Non-pigmented ciliary epithelial cell (primary cell): ENCODE data around the gene ONECUT3.
"Not testable (repeated sequence)": the region's sequence is repeated elsewhere in the genome, so short reads cannot be mapped to it uniquely, and the experiment has no call there.

Experiments
- DNase-seq: peaks from one replicate; pipeline ENCODE4 v3.0.0-alpha.2; 2010; ENCODE audit warnings: low read depth

The ONECUT3 gene

GRCh38 chr19:1755467-1756171 is 2.3 kb downstream of the ONECUT3 start:
- no peak for DNase-seq

- no peak for DNase-seq
Measured at GRCh38 chr19:1756264-1756663, 3.0 kb downstream of the ONECUT3 start.

- DNase-seq = no peak
Measured at GRCh38 chr19:1756705-1757465, 3.6 kb downstream of the ONECUT3 start.

DNA sequence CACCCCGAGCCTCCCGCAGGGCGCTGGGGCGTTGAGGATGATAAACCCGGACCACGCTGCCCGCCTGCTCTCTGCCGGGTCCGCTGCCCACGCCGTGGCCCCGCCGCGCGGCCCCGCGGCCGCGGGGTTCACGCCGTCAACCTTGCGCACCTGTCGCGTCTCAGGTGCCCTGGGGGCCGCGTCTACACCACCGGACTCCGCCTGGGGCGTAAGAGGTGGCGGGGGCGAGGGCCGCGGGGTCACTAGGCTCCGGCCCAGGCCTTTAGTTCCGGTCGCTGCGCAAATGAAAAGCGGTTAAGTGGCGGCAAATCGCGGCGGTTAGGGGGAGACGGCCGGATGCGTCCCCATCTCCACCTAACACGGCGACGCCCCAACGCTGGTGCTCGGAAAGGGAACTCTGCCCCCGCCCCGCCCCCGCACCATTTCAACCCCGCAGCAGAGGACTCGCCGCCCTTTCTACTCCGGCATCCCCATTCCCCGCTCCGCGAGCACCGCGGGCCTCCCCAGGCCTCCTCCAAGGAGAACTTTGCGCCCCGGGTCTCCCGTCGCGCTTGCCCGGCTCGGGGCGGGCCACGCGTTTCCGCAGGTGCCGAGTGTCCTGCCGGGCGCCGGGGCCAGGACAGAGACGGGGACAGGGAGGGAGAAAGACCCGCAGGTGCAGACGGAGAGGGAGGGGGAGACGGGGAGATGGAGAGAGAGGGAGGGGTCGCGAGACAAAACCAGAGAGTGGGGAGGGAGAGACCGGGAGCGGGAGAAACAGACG is 4.3 kb downstream of the ONECUT3 start:
- DNase-seq = no peak

DNA sequence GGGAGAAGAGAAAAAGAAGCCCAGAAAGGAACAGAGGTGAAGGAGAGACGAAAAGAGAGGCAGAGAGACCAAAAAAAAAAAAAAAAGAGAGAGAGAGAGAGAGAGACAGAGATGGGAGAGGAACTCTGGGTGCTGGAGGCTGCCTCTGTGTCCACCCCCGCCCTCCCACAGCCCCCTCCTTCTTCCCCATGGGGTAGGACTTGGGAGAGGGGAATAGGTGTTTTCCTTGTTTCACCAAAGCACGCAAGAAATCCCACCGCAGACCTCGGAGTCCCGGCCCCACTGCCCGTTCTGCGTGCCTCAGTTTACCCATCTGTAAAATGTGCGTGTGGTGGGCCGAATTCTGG is 4.9 kb downstream of the ONECUT3 start:
- no peak for DNase-seq

GRCh38 chr19:1758959-1759903 is 5.9 kb downstream of the ONECUT3 start:
- DNase-seq = no peak

GRCh38 chr19:1760020-1760419 is 6.7 kb downstream of the ONECUT3 start:
- DNase-seq = no peak

- DNase-seq = not testable (repeated sequence)
Measured at GRCh38 chr19:1760786-1761527, 7.7 kb downstream of the ONECUT3 start.

DNA sequence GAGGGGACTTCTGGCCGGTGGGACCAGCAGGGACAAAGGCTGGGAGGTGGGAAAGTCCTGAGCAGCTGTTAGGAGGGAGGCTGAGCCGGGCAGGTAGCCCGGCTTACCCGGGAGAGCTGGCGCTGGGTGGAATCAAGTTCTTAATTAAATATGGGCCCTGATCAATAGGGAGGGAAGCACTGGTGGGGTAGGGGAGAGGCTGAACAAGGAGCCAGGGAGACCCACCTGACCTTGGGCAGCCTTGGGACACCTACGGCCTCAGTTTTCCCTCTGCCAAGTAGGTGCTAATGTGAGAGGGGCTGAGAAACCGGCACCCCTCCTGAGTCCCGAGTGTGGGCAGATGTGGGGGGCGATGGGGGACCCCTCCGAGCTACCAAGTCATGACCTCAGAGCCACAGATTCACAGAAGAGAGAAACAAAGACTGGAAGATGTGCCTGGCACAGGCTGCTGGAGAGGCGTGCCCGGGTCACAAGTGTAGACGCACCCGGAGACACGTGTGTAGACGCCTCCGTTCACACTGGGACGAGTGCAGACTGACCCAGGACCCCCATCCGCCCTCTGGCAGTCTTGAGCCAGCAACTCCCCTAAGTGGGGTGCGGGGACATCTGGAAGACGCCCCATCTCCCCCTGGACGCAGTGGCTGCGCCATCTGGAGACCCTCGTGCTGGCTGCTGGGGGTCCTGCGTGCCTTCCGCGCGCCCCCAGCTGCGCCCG is 8.4 kb downstream of the ONECUT3 start:
- no peak for DNase-seq

GRCh38 chr19:1762243-1763117 is 9.2 kb downstream of the ONECUT3 start:
- no peak for DNase-seq

GRCh38 chr19:1763648-1764639 is 10.6 kb downstream of the ONECUT3 start:
- no peak for DNase-seq

DNA sequence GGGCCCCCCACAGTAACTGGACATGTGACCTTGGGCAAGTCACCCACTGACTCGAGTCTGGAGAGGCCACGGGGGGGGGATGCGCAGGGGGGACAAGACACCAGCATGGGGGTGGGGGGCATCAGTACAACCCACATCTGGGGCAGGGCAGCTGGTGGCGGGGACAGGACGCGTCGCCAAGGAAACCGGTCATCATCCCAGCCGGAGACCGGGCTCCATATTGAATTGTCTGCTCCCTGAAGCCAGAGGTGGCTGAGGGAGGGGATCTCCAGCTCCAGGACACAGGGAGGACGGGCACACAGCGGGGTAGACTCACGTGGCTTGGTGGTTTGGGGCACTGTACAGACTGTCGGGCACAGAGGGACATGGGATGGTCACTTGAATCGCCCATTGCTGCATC is 11.4 kb downstream of the ONECUT3 start:
- DNase-seq = no peak

DNA sequence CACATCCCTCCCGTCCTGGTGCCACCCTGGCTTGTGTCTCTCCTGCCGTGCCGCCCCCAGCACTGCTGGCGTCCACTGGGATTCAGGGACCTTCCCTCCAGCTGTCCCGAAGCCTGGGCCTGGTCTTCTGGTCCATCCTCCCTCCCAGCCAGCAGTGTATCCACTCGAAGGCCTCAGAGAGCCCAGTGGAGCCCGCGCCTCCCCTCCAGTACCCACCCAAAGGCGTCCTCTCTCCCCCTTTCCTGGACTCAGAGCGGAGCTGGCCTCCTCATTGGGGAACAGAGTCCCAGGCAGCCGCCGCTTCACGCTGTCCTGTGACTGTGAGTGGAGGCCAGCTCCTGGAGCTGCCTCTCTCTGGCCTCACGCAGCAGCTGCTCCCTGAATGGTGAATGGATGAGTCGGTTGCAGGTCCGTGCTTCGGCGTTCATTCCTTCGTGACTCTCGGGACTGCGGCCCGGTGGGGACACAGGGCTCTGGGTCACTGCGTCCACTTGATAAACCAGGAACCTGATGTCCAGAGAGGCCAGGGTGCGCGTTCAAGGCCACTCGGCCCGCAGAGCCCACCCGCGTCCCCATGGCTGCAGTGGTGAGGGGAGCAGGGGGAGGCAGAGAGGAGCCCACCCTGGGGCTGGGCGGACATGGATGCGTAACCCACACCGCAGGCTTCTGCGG is 12.1 kb downstream of the ONECUT3 start:
- no peak for DNase-seq

- DNase-seq = no peak
Measured at GRCh38 chr19:1765904-1766799, 12.8 kb downstream of the ONECUT3 start.

DNA sequence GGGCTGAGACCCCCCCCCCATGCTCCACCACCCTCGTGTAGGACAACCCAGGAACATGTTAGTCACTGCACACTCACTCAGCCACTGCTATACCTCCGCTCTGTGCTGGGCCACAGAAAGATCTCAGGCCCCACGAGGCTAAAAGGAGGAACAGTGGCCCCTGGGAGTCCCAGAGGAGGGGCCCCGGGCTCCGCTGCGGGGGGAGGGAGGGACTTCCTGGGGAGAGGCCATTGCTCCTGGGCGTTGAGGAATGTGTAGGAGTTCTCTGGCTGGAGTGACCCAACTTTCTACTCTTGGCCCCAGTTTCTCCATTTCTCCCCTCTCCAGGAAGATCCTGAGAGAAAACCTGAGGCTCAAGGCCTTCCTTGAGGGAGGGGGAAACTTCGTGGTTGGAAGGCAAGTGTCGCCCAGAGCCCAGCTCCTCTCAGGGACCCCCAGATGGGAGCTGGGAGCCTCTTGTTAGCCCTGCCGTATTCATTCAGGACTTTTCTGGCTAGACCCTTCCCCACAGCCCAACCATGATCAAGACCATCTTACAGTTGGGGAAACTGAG is 13.6 kb downstream of the ONECUT3 start:
- no peak for DNase-seq

GRCh38 chr19:1767464-1767933 is 14.2 kb downstream of the ONECUT3 start:
- no peak for DNase-seq
